ENCODE results near the gene SDHB. TPM values are rescaled to one million over a fixed set of nuclear protein-coding genes. Genes with fewer than 3 reads are reported as not detected.

SDHB gene
- total and polyA plus RNA-seq, 2 of the 13 experiments (the other 11 are each of a cell fraction or from before 2014, with no cell fraction given), result 136 to 142 TPM

GRCh38 chr1:17053685-17054410 lies at the start of gene SDHB (continued):
- TF ChIP-seq, protein P1, sequence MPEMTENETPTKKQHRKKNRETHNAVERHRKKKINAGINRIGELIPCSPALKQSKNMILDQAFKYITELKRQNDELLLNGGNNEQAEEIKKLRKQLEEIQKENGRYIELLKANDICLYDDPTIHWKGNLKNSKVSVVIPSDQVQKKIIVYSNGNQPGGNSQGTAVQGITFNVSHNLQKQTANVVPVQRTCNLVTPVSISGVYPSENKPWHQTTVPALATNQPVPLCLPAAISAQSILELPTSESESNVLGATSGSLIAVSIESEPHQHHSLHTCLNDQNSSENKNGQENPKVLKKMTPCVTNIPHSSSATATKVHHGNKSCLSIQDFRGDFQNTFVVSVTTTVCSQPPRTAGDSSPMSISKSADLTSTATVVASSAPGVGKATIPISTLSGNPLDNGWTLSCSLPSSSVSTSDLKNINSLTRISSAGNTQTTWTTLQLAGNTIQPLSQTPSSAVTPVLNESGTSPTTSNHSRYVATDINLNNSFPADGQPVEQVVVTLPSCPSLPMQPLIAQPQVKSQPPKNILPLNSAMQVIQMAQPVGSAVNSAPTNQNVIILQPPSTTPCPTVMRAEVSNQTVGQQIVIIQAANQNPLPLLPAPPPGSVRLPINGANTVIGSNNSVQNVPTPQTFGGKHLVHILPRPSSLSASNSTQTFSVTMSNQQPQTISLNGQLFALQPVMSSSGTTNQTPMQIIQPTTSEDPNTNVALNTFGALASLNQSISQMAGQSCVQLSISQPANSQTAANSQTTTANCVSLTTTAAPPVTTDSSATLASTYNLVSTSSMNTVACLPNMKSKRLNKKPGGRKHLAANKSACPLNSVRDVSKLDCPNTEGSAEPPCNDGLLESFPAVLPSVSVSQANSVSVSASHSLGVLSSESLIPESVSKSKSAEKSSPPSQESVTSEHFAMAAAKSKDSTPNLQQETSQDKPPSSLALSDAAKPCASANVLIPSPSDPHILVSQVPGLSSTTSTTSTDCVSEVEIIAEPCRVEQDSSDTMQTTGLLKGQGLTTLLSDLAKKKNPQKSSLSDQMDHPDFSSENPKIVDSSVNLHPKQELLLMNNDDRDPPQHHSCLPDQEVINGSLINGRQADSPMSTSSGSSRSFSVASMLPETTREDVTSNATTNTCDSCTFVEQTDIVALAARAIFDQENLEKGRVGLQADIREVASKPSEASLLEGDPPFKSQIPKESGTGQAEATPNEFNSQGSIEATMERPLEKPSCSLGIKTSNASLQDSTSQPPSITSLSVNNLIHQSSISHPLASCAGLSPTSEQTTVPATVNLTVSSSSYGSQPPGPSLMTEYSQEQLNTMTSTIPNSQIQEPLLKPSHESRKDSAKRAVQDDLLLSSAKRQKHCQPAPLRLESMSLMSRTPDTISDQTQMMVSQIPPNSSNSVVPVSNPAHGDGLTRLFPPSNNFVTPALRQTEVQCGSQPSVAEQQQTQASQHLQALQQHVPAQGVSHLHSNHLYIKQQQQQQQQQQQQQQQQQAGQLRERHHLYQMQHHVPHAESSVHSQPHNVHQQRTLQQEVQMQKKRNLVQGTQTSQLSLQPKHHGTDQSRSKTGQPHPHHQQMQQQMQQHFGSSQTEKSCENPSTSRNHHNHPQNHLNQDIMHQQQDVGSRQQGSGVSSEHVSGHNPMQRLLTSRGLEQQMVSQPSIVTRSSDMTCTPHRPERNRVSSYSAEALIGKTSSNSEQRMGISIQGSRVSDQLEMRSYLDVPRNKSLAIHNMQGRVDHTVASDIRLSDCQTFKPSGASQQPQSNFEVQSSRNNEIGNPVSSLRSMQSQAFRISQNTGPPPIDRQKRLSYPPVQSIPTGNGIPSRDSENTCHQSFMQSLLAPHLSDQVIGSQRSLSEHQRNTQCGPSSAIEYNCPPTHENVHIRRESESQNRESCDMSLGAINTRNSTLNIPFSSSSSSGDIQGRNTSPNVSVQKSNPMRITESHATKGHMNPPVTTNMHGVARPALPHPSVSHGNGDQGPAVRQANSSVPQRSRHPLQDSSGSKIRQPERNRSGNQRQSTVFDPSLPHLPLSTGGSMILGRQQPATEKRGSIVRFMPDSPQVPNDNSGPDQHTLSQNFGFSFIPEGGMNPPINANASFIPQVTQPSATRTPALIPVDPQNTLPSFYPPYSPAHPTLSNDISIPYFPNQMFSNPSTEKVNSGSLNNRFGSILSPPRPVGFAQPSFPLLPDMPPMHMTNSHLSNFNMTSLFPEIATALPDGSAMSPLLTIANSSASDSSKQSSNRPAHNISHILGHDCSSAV (CRISPR knock-in tag; IDR thresholded peaks at IDR 0.05; ENCODE audit: borderline replicate concordance), result no peak
- TF ChIP-seq XRCC5 (optimal IDR thresholded peaks at IDR 0.05; ENCODE audit: low read length), result peak; percentile 69
- TF ChIP-seq, protein P2, sequence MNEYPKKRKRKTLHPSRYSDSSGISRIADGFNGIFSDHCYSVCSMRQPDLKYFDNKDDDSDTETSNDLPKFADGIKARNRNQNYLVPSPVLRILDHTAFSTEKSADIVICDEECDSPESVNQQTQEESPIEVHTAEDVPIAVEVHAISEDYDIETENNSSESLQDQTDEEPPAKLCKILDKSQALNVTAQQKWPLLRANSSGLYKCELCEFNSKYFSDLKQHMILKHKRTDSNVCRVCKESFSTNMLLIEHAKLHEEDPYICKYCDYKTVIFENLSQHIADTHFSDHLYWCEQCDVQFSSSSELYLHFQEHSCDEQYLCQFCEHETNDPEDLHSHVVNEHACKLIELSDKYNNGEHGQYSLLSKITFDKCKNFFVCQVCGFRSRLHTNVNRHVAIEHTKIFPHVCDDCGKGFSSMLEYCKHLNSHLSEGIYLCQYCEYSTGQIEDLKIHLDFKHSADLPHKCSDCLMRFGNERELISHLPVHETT (CRISPR knock-in tag; conservative IDR thresholded peaks at IDR 0.05), result peak; percentile 52; the same call in 1 of the 2 replicates
- 0 out of 2 replicates have a peak, but pooled peaks have one; percentile 70 for TF ChIP-seq HOXA5 (CRISPR knock-in tag; IDR thresholded peaks at IDR 0.05)
- peak; percentile 70; the same call in 1 of the 2 replicates for TF ChIP-seq MXD1 (CRISPR knock-in tag; IDR thresholded peaks at IDR 0.05)
- TF ChIP-seq RXRA (CRISPR knock-in tag; IDR thresholded peaks at IDR 0.05), result peak; percentile 63; the same call in 1 of the 2 replicates
- TF ChIP-seq NR2F1 (CRISPR knock-in tag; IDR thresholded peaks at IDR 0.05), result peak; percentile 75 to 90
- 0 out of 2 replicates have a peak, but pooled peaks have one; percentile 63 for TF ChIP-seq SALL2 (CRISPR knock-in tag; IDR thresholded peaks at IDR 0.05)
- TF ChIP-seq, protein P3, sequence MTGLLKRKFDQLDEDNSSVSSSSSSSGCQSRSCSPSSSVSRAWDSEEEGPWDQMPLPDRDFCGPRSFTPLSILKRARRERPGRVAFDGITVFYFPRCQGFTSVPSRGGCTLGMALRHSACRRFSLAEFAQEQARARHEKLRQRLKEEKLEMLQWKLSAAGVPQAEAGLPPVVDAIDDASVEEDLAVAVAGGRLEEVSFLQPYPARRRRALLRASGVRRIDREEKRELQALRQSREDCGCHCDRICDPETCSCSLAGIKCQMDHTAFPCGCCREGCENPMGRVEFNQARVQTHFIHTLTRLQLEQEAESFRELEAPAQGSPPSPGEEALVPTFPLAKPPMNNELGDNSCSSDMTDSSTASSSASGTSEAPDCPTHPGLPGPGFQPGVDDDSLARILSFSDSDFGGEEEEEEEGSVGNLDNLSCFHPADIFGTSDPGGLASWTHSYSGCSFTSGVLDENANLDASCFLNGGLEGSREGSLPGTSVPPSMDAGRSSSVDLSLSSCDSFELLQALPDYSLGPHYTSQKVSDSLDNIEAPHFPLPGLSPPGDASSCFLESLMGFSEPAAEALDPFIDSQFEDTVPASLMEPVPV (CRISPR knock-in tag; IDR thresholded peaks at IDR 0.05), result 0 out of 2 replicates have a peak, but pooled peaks have one; percentile 53
- no peak for TF ChIP-seq JUNB (CRISPR knock-in tag; IDR thresholded peaks at IDR 0.05; ENCODE audit: borderline replicate concordance)
- TF ChIP-seq ZNF546 (CRISPR knock-in tag; conservative IDR thresholded peaks at IDR 0.05), result peak; percentile 40; the same call in 1 of the 2 replicates
- TF ChIP-seq, protein P4, sequence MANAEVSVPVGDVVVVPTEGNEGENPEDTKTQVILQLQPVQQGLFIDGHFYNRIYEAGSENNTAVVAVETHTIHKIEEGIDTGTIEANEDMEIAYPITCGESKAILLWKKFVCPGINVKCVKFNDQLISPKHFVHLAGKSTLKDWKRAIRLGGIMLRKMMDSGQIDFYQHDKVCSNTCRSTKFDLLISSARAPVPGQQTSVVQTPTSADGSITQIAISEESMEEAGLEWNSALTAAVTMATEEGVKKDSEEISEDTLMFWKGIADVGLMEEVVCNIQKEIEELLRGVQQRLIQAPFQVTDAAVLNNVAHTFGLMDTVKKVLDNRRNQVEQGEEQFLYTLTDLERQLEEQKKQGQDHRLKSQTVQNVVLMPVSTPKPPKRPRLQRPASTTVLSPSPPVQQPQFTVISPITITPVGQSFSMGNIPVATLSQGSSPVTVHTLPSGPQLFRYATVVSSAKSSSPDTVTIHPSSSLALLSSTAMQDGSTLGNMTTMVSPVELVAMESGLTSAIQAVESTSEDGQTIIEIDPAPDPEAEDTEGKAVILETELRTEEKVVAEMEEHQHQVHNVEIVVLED (CRISPR knock-in tag; IDR thresholded peaks at IDR 0.05; ENCODE audit: borderline replicate concordance), result peak; percentile 86
- TF ChIP-seq NRL (CRISPR knock-in tag; IDR thresholded peaks at IDR 0.05; ENCODE audit: borderline replicate concordance), result peak; percentile 51; the same call in 1 of the 2 replicates
- no peak for TF ChIP-seq ZNF121 (CRISPR knock-in tag; IDR thresholded peaks at IDR 0.05)

Data from HepG2 (cell line).